IPS-15b (cell line): ENCODE measurements around the gene MT1M.

Source experiments
- H3K27me3 ChIP-seq: one replicate; pipeline ENCODE4 v1.6.1; 2013; ENCODE audit warnings: low read length; ENCODE audit not compliant: control insufficient read depth, insufficient read depth
- H3K36me3 ChIP-seq: one replicate; pipeline ENCODE4 v1.6.1; 2013; ENCODE audit warnings: low read length; ENCODE audit not compliant: control insufficient read depth, insufficient read depth
- H3K4me1 ChIP-seq: one replicate; pipeline ENCODE4 v1.6.1; 2013; ENCODE audit warnings: mild to moderate bottlenecking, low read length; ENCODE audit not compliant: control insufficient read depth, insufficient read depth
- H3K4me3 ChIP-seq: one replicate; pipeline ENCODE4 v1.5.1; 2013; ENCODE audit warnings: low read depth, low read length
- H3K9ac ChIP-seq: one replicate; pipeline ENCODE4 v1.6.1; 2013; ENCODE audit warnings: low read depth, mild to moderate bottlenecking, low read length
- H3K9me3 ChIP-seq: one replicate; pipeline ENCODE4 v1.6.1; 2013; ENCODE audit warnings: mild to moderate bottlenecking, low read length; ENCODE audit not compliant: control insufficient read depth, insufficient read depth

The MT1M gene

DNA sequence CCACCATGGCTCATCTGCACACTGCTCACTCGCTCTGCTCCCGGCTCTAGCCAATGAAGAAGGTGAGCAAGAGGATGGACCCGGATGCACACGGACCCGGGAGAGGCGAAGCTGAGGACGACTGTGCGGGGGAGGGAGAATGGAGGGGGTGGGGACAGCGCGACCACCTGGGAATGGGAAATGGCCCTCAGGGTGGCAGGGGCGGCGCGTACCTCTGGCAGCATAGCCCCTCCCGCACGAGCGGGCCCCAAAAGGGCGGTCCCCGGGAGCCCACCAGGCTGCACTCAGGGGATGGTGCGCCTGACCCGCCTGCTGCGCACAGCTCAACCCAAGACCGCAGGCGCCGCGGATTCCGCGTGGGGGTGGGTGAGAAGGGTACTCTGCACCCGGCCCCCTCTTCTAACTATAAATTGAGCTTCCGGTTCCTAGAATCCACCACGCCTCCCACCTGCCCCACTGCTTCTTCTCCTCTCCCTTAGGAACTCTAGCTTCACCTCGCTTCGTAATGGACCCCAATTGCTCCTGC lies 43.3 kb downstream of the MT1M start:
- H3K9ac ChIP-seq: peak overlapping the region; percentile 0
- H3K9me3 ChIP-seq: no peaks in the 10 kb centered on the region
- peaks cover 76% of the 10 kb centered on the region for H3K27me3 ChIP-seq
- H3K36me3 ChIP-seq: no peaks in the 10 kb centered on the region
- peaks cover 11% of the 10 kb centered on the region for H3K4me1 ChIP-seq
- peak overlapping the region; percentile 65 for H3K4me3 ChIP-seq

DNA sequence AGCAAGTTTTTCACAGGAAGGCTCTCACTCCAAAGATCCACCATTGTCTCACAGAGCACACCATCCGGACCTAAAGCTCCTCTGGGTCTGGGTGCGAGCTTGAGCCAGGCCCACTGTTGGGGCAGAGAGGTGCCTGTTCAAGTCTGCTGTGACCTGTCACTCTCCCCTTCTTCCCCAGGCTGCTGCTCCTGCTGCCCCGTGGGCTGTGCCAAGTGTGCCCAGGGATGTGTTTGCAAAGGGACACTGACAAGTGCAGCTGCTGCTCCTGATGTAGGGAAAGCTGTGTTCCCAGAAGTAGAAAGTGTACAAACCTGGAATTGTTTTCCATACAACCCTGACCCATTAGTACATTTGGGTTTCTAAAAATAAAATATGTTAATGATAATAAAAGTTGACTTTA lies 45.0 kb downstream of the MT1M start:
- no peaks in the 10 kb centered on the region for H3K9me3 ChIP-seq
- peaks cover 11% of the 10 kb centered on the region for H3K4me1 ChIP-seq
- H3K9ac ChIP-seq: no peak overlapping the region

DNA sequence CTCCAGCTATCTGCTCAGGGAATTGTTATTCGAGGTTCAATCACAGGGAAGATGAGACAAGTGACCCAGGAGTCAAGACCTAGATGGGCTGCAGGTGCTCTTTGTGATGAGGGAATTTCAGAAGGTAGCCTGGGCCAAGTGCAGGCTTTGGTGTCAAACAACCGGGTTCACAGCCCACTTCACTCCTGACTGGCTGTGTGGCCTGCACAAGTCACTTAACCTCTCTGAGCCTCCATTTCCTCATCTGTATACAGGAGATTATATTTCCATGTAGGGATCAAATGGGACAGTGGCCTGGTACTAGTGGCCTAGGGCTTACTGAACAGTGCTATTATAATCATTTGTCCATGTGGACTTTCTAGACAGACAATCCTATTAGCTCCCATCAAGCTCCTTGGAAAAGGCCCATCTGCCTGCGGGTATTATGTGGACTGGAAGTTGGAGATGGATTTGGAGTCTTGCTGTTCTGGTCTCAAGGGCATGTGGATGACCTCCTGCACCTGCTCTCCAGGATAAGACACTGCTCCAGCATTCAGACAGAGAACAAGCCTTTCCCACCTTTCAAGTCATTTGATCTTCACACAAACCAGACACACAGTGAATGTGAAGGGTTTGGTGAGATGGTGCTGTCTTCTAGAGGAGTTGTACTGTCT lies 46.7 kb downstream of the MT1M start:
- H3K9ac ChIP-seq: no peak overlapping the region
- no peaks in the 10 kb centered on the region for H3K36me3 ChIP-seq
- H3K9me3 ChIP-seq: no peaks in the 10 kb centered on the region
- no peak overlapping the region for H3K4me3 ChIP-seq
- peaks cover 69% of the 10 kb centered on the region for H3K27me3 ChIP-seq
- peaks cover 17% of the 10 kb centered on the region for H3K4me1 ChIP-seq

More for the DNA sequence above, 45.0 kb downstream of the MT1M start:
- Histone ChIP-seq H3K4me3 (no peak overlapping the region), H3K27me3 (peaks cover 72% of the 10 kb centered on the region), H3K36me3 (no peaks in the 10 kb centered on the region)

DNA sequence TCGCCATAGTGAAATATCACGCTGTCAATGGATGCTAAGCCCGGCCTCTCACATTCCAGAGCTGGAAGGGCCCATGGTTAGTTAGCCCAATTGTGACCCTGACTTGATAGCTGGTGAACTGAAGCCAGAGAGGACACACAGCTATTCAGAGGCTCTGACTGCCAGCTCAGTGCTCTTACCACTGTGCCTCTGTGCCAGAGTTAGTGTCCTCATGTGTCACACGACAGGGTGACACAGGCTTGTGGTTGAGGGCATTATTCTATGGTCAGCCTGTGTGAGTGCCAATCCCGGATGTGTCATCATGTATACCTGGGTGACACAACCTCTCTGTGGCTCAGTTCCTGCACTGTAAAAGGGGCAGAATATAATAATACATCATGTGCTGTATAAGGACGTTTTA lies 47.4 kb downstream of the MT1M start:
- H3K9me3 ChIP-seq: no peaks in the 10 kb centered on the region
- no peak overlapping the region for H3K4me3 ChIP-seq
- peaks cover 15% of the 10 kb centered on the region for H3K4me1 ChIP-seq
- H3K9ac ChIP-seq: no peak overlapping the region
- H3K27me3 ChIP-seq: peaks cover 69% of the 10 kb centered on the region
- H3K36me3 ChIP-seq: no peaks in the 10 kb centered on the region

DNA sequence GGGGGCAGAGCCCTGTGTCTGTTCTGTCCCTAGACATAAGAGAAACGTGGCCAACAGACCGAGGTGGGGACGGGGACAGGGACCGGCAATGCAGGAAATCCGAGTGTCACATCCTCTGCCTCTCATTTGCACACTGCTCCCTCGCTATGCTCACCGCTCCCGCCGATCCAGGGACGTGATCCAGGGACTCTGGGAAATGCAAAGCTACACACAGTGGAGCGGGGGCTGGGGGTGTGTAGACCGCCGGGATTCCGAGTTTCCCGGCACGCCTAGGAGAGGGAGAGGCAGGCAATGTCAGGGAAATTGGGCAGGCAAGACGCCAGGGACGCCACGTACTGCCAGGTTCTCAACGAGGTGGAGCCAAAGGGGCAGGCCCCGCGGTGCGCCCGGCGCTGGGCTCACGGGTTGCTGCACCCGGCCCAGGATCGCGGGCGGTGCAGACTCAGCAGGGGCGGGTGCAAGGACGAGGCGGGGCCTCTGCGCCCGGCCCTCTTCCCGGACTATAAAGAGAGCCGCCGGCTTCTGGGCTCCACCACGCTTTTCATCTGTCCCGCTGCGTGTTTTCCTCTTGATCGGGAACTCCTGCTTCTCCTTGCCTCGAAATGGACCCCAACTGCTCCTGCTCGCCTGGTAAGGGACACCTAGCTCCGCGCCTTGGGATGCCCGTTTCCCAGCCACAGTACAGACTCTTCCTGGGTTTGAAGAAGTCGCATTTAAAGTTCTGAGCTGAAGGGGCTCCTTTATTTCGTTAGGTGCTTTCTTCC lies 49.7 kb downstream of the MT1M start, which contains the start of gene MT1X:
Gene MT1X (plus strand): TSS at position 532 of the 764 bp plus-strand sequence. CDS start 71 bp downstream, at position 603.
- Histone ChIP-seq H3K4me1 (peaks cover 10% of the 10 kb centered on the region), H3K9me3 (no peaks in the 10 kb centered on the region), H3K27me3 (peaks cover 52% of the 10 kb centered on the region), H3K9ac (peak within 1 kb of the TSS; percentile 79), H3K4me3 (peak within 1 kb of the TSS; percentile 89), H3K36me3 (no peaks in the 10 kb centered on the region)

DNA sequence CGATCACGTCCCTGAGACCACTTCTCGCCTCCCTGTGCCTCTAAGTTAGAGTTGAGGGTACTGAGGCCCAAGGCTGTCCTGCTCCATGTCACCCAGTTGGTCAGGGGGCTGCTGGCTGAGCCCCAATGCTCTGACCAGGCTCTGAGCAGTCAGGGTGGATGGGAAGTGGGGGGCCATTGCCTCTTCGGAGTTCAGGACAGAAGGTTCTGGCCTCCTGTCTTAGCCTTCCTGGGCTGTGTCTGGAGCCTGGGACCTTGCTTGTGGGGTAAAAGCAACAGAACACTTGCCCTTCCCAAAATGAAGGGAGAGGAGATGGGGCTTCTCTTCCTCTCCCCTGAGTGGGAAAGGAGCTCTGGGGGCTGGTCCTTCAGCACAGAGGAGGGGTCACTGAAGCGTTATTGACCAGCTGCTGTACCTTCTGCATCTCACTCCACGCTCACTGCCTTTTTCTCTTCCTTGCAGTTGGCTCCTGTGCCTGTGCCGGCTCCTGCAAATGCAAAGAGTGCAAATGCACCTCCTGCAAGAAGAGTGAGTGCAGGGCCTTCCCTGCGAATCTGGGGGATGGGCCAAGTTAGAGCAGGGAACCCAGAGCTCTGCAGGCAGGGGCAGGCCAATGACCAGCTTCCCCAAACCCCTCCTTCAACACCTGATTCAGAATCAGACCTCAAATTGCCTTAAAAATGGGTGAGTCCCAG lies 50.4 kb downstream of the MT1M start:
- H3K4me3 ChIP-seq: peak overlapping the region; percentile 89
- peaks cover 47% of the 10 kb centered on the region for H3K27me3 ChIP-seq

More for the DNA sequence above, 50.4 kb downstream of the MT1M start:
- Histone ChIP-seq H3K9ac (peak overlapping the region; percentile 79), H3K4me1 (peaks cover 9% of the 10 kb centered on the region), H3K36me3 (no peaks in the 10 kb centered on the region), H3K9me3 (no peaks in the 10 kb centered on the region)
